Fibroblast of villous mesenchyme (primary cell): ENCODE results near the gene SENP7. TPM values are rescaled to one million over a fixed set of nuclear protein-coding genes. Genes with fewer than 3 reads are reported as not detected.

Experiments used
- DNase-seq: peaks from one replicate; pipeline ENCODE4 v3.0.0-alpha.2; 2010; ENCODE audit warnings: low read depth
- H3K4me3 ChIP-seq: 2 replicates; pipeline ENCODE4 v1.5.1; 2011; ENCODE audit warnings: low read depth, mild to moderate bottlenecking, low read length
- CTCF ChIP-seq: IDR thresholded peaks from 2 replicates; pipeline ENCODE4 v1.5.1; 2012; ENCODE audit warnings: low read depth, mild to moderate bottlenecking, low read length; ENCODE audit not compliant: insufficient read depth
- total RNA-seq: library from RNA; depleted of rRNA; stranded (reverse); fragments of >200 nt; gene quantifications from 2 replicates; pipeline ENCODE4 v1.2.3, GENCODE V29; 2012

The SENP7 gene
- total RNA-seq, 1 donor = 16.4 TPM

DNA sequence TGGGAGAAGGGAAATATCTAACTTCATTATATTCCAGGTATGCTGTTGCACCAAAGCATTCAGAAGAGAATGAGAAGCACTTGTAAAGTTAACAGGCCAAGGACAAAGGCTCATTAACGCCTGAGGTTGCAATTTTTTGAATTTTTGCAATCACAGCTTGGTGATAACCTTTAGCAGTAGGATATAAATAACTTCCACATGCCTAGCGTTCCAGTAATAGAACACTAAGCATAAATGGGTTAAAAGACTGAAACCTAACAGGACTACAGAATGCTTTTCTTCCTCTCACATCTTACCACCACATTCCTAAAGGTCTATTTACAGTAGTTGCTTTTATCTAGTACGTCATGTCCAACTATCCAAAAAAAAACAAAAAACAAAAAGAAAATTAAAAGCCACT is 135.2 kb downstream of the SENP7 start:
- DNase-seq = peak; percentile 45
- TF ChIP-seq CTCF = no peak
- H3K4me3 ChIP-seq = no peak overlapping the region

- no peak overlapping the region for H3K4me3 ChIP-seq
- TF ChIP-seq CTCF = no peak
- no peak for DNase-seq
These were observed 135.8 kb downstream of the SENP7 start for GRCh38 chr3:101377209-101377608.

DNA sequence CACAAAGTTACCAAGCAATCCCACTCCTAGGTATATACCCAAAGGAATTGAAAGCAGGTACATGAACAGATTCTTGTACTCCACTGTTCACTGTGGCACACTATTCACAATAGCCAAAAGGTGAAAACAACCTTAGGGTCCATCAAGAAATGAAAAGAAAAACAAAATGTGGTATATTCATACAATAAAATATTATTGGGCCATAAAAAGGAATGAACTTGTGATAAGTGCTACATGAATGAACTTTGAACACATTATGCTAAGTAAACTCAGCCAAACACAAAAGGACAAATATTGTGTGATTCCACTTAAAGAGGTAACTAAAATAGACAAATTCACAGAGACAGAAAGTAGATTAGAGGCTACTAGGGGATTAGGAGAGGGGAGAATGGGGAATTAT is 137.4 kb downstream of the SENP7 start:
- DNase-seq = no peak
- TF ChIP-seq CTCF = no peak
- no peak overlapping the region for H3K4me3 ChIP-seq

GRCh38 chr3:101362406-101362805 is 150.6 kb downstream of the SENP7 start:
- no peak overlapping the region for H3K4me3 ChIP-seq
- TF ChIP-seq CTCF = no peak
- DNase-seq = no peak

DNA sequence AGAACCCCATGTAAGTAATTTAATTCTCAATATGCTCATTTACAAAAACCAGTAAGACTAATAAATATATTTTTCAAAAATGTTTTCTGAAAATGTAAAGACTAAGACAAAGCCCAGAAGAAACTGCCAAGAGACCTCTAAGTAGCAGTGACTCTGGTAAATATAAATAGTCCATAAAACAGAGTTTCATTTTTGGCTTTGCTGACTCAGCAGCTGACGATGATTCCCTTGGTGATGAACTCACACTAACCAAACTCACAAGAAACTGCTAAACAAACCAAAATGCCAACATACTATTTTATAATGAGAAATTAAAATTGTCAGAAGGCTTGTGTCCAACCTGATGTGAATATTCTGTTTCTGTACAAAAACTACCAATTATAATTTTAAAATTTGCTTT is 161.2 kb downstream of the SENP7 start:
- DNase-seq = peak; percentile 50
- TF ChIP-seq CTCF = no peak
- no peak overlapping the region for H3K4me3 ChIP-seq

DNA sequence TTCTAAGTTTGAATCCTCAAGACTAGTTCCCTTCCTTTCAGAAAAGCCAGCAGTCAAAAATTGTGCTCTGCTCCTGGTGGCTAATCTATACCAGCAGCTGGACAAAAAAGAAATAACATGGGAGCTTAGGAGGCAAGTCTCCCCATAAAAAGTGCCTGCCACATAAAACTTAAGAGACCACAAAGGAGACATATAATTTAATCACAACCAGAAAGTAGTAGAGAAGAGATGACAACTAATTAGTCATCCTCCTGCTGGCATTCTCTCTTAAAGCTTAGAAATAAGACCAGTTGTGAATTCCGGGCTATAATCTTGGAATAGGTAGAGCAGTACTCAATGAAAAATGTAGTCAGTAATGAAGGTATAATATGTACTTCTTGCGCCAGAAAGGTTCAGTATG is 172.4 kb downstream of the SENP7 start:
- DNase-seq = no peak
- H3K4me3 ChIP-seq = no peak overlapping the region
- no peak for TF ChIP-seq CTCF

DNA sequence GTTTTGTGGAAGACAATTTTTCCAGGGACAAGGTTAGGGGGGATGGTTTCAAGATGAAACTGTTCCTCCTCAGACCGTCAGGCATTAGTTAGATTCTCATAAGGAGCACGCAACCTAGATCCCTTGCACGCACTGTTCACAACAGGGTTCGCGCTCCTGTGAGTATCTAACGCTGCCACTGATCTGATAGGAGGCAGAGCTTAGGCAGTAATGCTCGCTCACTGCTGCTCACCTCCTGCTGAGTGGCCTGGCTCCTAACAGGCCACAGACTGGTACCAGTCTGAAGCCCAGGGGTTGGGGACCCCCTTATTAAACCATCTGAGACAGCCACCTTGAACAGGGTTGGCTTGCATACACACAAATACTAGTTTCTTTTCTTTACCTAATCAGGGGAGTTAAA is 179.1 kb downstream of the SENP7 start:
- DNase-seq = no peak
- TF ChIP-seq CTCF = no peak

More for the DNA sequence above, 179.1 kb downstream of the SENP7 start:
- H3K4me3 ChIP-seq = no peak overlapping the region
